ENCODE results near the gene FARP2. TPM values are rescaled to one million over a fixed set of nuclear protein-coding genes. Genes with fewer than 3 reads are reported as not detected.

Gene FARP2
- total RNA-seq, 2 experiments from 2014 or later, result 17.2 to 18.3 TPM

DNA sequence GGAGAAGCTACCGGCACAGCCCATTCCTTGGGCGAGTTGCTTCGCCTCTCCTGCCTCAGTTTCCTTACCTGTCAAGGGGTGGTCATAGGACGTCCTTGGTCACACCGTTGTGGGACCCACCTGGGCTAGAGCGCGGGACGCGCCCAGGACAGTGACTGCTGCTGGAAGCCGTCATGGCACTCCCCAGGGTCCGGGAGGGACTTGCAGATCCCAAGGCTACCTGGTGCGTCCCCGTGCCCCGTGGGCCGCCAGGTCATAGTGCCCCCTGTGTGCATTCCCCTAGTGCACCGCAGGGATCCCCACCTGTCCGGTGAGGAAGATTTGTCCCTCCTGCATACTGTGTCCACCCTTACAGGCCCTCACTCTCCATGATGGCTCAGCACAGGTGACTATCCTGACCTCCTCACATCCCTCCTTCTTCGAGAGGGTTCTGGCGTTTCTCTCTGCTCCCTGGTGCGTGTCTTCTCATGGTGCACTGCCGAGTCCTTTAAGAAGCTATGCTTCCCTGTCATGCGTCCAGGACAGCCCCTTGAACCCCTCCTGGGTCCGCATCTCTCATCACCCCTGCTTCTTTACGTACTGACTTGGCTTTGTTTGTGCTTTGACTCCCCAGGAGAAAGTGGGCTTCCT, 153.2 kb downstream of the FARP2 start:
- Histone ChIP-seq H3K9me3 (ENCODE audit: control insufficient read depth in 1 of 2, insufficient read depth in 1 of 2, low read length in 2 of 2) (no peaks in the 10 kb centered on the region), H3K27ac (ENCODE audit: low read depth in 1 of 2, low read length in 2 of 2) (peak overlapping the region; percentile 18 to 77), H3K27me3 (ENCODE audit: control insufficient read depth in 1 of 2, insufficient read depth in 2 of 2, low read length in 2 of 2) (no peaks in the 10 kb centered on the region), H3K4me1 (ENCODE audit: insufficient read depth, low read length) (peaks cover 30% of the 10 kb centered on the region), H3K36me3 (ENCODE audit: insufficient read depth, low read length) (no peaks in the 10 kb centered on the region), H3K4me3 (ENCODE audit: low read length) (peak overlapping the region; percentile 63)
- intact Hi-C loops (cut with DNase I, micrococcal nuclease), result loop anchor here (2.0 to 10.0 kb wide), 10 partner anchors 66 to 924 kb away; partner anchors contain the start of genes D2HGDH (in 1 of the 2), FARP2 (in 1 of the 2), HDLBP (in 1 of the 2) and PPP1R7 (in 1 of the 2)
- Mint-ChIP-seq H3K27ac (peak overlapping the region; percentile 78), H3K27me3 (no peaks in the 10 kb centered on the region), H3K36me3 (ENCODE audit: low read depth) (no peaks in the 10 kb centered on the region), H3K4me1 (ENCODE audit: low read depth) (peaks cover 15% of the 10 kb centered on the region), H3K9me3 (no peaks in the 10 kb centered on the region), H3K4me3 (peak overlapping the region; percentile 94)
- TF ChIP-seq, protein P1, sequence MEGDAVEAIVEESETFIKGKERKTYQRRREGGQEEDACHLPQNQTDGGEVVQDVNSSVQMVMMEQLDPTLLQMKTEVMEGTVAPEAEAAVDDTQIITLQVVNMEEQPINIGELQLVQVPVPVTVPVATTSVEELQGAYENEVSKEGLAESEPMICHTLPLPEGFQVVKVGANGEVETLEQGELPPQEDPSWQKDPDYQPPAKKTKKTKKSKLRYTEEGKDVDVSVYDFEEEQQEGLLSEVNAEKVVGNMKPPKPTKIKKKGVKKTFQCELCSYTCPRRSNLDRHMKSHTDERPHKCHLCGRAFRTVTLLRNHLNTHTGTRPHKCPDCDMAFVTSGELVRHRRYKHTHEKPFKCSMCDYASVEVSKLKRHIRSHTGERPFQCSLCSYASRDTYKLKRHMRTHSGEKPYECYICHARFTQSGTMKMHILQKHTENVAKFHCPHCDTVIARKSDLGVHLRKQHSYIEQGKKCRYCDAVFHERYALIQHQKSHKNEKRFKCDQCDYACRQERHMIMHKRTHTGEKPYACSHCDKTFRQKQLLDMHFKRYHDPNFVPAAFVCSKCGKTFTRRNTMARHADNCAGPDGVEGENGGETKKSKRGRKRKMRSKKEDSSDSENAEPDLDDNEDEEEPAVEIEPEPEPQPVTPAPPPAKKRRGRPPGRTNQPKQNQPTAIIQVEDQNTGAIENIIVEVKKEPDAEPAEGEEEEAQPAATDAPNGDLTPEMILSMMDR (IDR thresholded peaks at IDR 0.05), result no peak
- DNase-seq (peak in 1 of 14 experiments; percentile 42), ATAC-seq (ENCODE audit: poor library complexity) (no peak)
- ChIA-PET POLR2A (interaction anchor here (1.1 kb wide), 1 partner anchor 66 kb away, joined by 4 read pairs; no protein-coding TSS in a partner anchor), CTCF (no interaction called here)

DNA sequence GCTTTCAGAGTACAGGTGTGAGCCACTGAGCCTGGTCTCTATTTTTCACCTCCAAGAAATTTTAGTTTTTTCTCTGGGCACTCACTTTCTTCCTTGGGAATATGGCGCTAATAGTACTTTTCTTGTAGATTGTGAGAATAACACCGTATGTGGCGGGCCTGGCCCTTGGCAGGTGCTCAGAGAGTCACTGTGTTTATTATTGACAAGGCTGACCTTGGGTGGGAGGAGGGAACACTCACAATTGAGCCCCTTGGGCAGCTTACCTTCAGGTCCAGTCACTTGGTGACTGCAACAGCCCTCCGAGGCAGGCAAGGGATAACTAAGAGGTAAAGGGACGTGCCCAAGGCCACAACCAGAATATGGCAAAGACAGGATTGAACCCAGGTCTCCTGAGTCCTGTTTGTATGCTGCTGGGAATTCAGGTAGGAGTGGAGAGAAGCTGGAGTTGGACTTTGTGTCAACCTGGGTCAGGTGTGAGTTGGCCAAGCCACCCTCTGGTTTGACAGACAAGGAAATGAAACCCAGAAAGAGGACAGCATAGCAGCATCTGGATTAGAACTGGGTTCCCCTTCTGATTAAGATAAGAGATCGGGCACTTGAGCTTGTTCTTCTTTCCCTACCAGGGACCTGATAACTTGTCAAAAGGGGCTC, 155.1 kb downstream of the FARP2 start:
- ChIA-PET CTCF (no interaction called here), POLR2A (no interaction called here)
- no peak for DNase-seq
- Histone ChIP-seq H3K27me3 (ENCODE audit: control insufficient read depth in 1 of 2, insufficient read depth in 2 of 2, low read length in 2 of 2) (no peaks in the 10 kb centered on the region), H3K27ac (ENCODE audit: low read depth in 1 of 2, low read length in 2 of 2) (no peak overlapping the region), H3K4me1 (ENCODE audit: insufficient read depth, low read length) (peaks cover 25% of the 10 kb centered on the region), H3K36me3 (ENCODE audit: insufficient read depth, low read length) (no peaks in the 10 kb centered on the region), H3K9me3 (ENCODE audit: control insufficient read depth in 1 of 2, insufficient read depth in 1 of 2, low read length in 2 of 2) (no peaks in the 10 kb centered on the region), H3K4me3 (ENCODE audit: low read length) (no peak overlapping the region)
- intact Hi-C loops (cut with DNase I, micrococcal nuclease), result no loop called here
- H3K27me3 Mint-ChIP-seq, result no peaks in the 10 kb centered on the region
- H3K27ac Mint-ChIP-seq, result no peak overlapping the region
- TF ChIP-seq, protein P1 (IDR thresholded peaks at IDR 0.05), result no peak
- no peaks in the 10 kb centered on the region for H3K36me3 Mint-ChIP-seq (ENCODE audit: low read depth)
- no peak for ATAC-seq (ENCODE audit: poor library complexity)
- no peaks in the 10 kb centered on the region for H3K9me3 Mint-ChIP-seq
- H3K4me3 Mint-ChIP-seq, result peak overlapping the region; percentile 45
- H3K4me1 Mint-ChIP-seq (ENCODE audit: low read depth), result peaks cover 15% of the 10 kb centered on the region

DNA sequence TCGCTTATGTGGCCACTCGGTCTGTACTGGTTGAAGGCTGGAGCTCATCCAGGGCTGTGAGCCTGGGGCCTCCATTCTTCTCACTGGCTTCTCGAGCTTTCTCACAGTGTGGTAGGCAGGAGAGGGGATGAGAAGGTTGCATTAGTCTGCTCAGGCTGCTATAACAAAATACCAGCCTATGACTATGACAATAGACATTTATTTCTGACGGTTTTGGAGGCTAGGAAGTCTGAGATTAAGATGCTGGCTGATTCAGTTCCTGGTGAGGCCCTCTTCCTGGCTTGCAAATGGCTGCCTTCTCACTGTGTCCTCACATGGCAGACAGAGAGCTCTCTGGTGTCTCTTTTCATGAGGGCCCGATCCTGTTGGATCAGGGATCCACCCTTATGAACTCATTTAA, 158.5 kb downstream of the FARP2 start:
- Histone ChIP-seq H3K27me3 (ENCODE audit: control insufficient read depth in 1 of 2, insufficient read depth in 2 of 2, low read length in 2 of 2) (no peaks in the 10 kb centered on the region), H3K9me3 (ENCODE audit: control insufficient read depth in 1 of 2, insufficient read depth in 1 of 2, low read length in 2 of 2) (no peaks in the 10 kb centered on the region), H3K4me3 (ENCODE audit: low read length) (no peak overlapping the region), H3K27ac (ENCODE audit: low read depth in 1 of 2, low read length in 2 of 2) (no peak overlapping the region), H3K4me1 (ENCODE audit: insufficient read depth, low read length) (peaks cover 2% of the 10 kb centered on the region), H3K36me3 (ENCODE audit: insufficient read depth, low read length) (no peaks in the 10 kb centered on the region)
- ATAC-seq (ENCODE audit: poor library complexity) (no peak), DNase-seq (no peak)
- ChIA-PET POLR2A (no interaction called here), CTCF (no interaction called here)
- TF ChIP-seq, protein P1 (IDR thresholded peaks at IDR 0.05), result no peak
- no peaks in the 10 kb centered on the region for H3K9me3 Mint-ChIP-seq
- peaks cover 3% of the 10 kb centered on the region for H3K4me1 Mint-ChIP-seq (ENCODE audit: low read depth)
- no peaks in the 10 kb centered on the region for H3K27me3 Mint-ChIP-seq
- H3K27ac Mint-ChIP-seq, result no peak overlapping the region
- H3K4me3 Mint-ChIP-seq, result no peak overlapping the region
- no peaks in the 10 kb centered on the region for H3K36me3 Mint-ChIP-seq (ENCODE audit: low read depth)
- intact Hi-C loops (cut with DNase I, micrococcal nuclease), result no loop called here
